Activated naive CD4-positive, alpha-beta T cell treated with anti-CD3 and anti-CD28 coated beads, Interleukin-2, amount 50 U/mL, for 72 hours (primary cell): ENCODE measurements around the gene NOTCH4. TPM values are rescaled to one million over a fixed set of nuclear protein-coding genes. Genes with fewer than 3 reads are reported as not detected.

ENCODE experiments used
- ATAC-seq, 2 donors: fragments of 150-1000 bp; cut with Tn5 transposase; 2 replicates each; pipeline ENCODE4 v1.10.0; 2021; ENCODE audit warnings: mild to moderate bottlenecking in 2 of 2, moderate library complexity in 2 of 2
- DNase-seq, 2 donors: peaks; one replicate each; pipeline ENCODE4 v3.0.0; 2021 to 2022; ENCODE audit warnings: low spot score in 2 of 2
- H3K27ac Mint-ChIP-seq, 2 donors: one replicate each; pipeline ENCODE4 v1.8.0; 2022; ENCODE audit warnings: mild to moderate bottlenecking in 2 of 2, mixed read lengths in 2 of 2
- H3K36me3 Mint-ChIP-seq, 2 donors: one replicate each; pipeline ENCODE4 v1.8.0; 2022; ENCODE audit warnings: mixed read lengths in 2 of 2
- H3K9me3 Mint-ChIP-seq, 2 donors: one replicate each; pipeline ENCODE4 v1.8.0; 2022; ENCODE audit warnings: mixed read lengths in 2 of 2
- total RNA-seq, 2 donors: library from RNA; stranded (reverse); gene quantifications; one replicate each; pipeline ENCODE4 v1.2.3, GENCODE V29; 2022

The NOTCH4 gene
- total RNA-seq, 2 donors from 2014 or later: 0.64 to 0.70 TPM

GRCh38 chr6:32149092-32149755 lies 74.6 kb downstream of the NOTCH4 start:
- DNase-seq (no peak), ATAC-seq (peak in 1 of 2 donors; percentile 12)
- Mint-ChIP-seq H3K9me3 (peaks cover 0 to 4% of the 10 kb centered on the region in 2 donors), H3K27ac (peak overlapping the region in 1 of 2 donors; percentile 29), H3K36me3 (peaks cover 3 to 15% of the 10 kb centered on the region in 2 donors)

GRCh38 chr6:32148289-32149091 lies 75.4 kb downstream of the NOTCH4 start:
- H3K36me3 Mint-ChIP-seq: peaks cover 0 to 12% of the 10 kb centered on the region in 2 donors

GRCh38 chr6:32147401-32148132 lies 76.3 kb downstream of the NOTCH4 start:
- peaks cover 0 to 12% of the 10 kb centered on the region in 2 donors for H3K36me3 Mint-ChIP-seq
- peaks cover 0 to 4% of the 10 kb centered on the region in 2 donors for H3K9me3 Mint-ChIP-seq
- DNase-seq (no peak), ATAC-seq (no peak)
- H3K27ac Mint-ChIP-seq: peak overlapping the region in 1 of 2 donors; percentile 17

More at GRCh38 chr6:32148289-32149091, 75.4 kb downstream of the NOTCH4 start:
- ATAC-seq (peak; percentile 69 to 73), DNase-seq (peak; percentile 69 to 73)
- Mint-ChIP-seq H3K27ac (peak overlapping the region in 1 of 2 donors; percentile 29), H3K9me3 (peaks cover 0 to 4% of the 10 kb centered on the region in 2 donors)

- ATAC-seq (no peak), DNase-seq (no peak)
- peak overlapping the region in 1 of 2 donors; percentile 1 for H3K27ac Mint-ChIP-seq
- peaks cover 0 to 12% of the 10 kb centered on the region in 2 donors for H3K36me3 Mint-ChIP-seq
- peaks cover 0 to 4% of the 10 kb centered on the region in 2 donors for H3K9me3 Mint-ChIP-seq
Measured at GRCh38 chr6:32146687-32147086, 77.2 kb downstream of the NOTCH4 start.

GRCh38 chr6:32146287-32146686 lies 77.6 kb downstream of the NOTCH4 start:
- Mint-ChIP-seq H3K27ac (peak overlapping the region in 1 of 2 donors; percentile 1), H3K9me3 (peaks cover 0 to 4% of the 10 kb centered on the region in 2 donors), H3K36me3 (peaks cover 0 to 12% of the 10 kb centered on the region in 2 donors)
- DNase-seq: no peak
- no peak for ATAC-seq

Other genes with a start within 250 kb of the NOTCH4 start
- gene C4A, start 242.0 kb downstream of the NOTCH4 start, total RNA-seq: 1 to 10 TPM; 4.1 to 8.1 TPM
- 1 to 10 TPM; 3.9 to 5.2 TPM for gene C4B, start 209.3 kb downstream of the NOTCH4 start, total RNA-seq
- gene CYP21A2, start 185.7 kb downstream of the NOTCH4 start, total RNA-seq: under 1 TPM; 0.32 to 0.49 TPM
- gene TNXB, start 114.7 kb downstream of the NOTCH4 start, total RNA-seq: 10 to 100 TPM; 10.1 to 30.4 TPM
- gene ATF6B, start 95.8 kb downstream of the NOTCH4 start, total RNA-seq: 100 to 1,000 TPM in 1 of 2 donors, 10 to 100 TPM in 1; 87.5 to 101 TPM
- gene FKBPL, start 93.8 kb downstream of the NOTCH4 start, total RNA-seq: 10 to 100 TPM in 1 of 2 donors, 1 to 10 TPM in 1; 9.3 to 15.8 TPM
- gene PRRT1, start 72.1 kb downstream of the NOTCH4 start, total RNA-seq: under 1 TPM; 0.77 to 0.84 TPM
- gene PPT2, start 69.9 kb downstream of the NOTCH4 start, total RNA-seq: 10 to 100 TPM; 13.6 to 18.7 TPM
- 10 to 100 TPM; 13.4 to 14.5 TPM for gene EGFL8, start 59.5 kb downstream of the NOTCH4 start, total RNA-seq
- gene AGPAT1, start 48.0 kb downstream of the NOTCH4 start, total RNA-seq: 10 to 100 TPM; 33.2 to 35.0 TPM
- 10 to 100 TPM; 62.6 to 86.2 TPM for gene RNF5, start 45.7 kb downstream of the NOTCH4 start, total RNA-seq
- 10 to 100 TPM; 21.6 to 26.3 TPM for gene AGER, start 39.8 kb downstream of the NOTCH4 start, total RNA-seq
- gene PBX2, start 33.9 kb downstream of the NOTCH4 start, total RNA-seq: 10 to 100 TPM; 65.4 to 88.7 TPM
- 100 to 1,000 TPM in 1 of 2 donors, 10 to 100 TPM in 1; 84.9 to 151 TPM for gene GPSM3, start 31.4 kb downstream of the NOTCH4 start, total RNA-seq
- not detected for gene TSBP1, start 147.8 kb upstream of the NOTCH4 start, total RNA-seq
- not detected for gene BTNL2, start 183.1 kb upstream of the NOTCH4 start, total RNA-seq
- gene HLA-DRA, start 215.8 kb upstream of the NOTCH4 start, total RNA-seq: 1 to 10 TPM; 1.9 to 2.2 TPM